ENCODE data around the gene RAET1E. TPM values are rescaled to one million over a fixed set of nuclear protein-coding genes. Genes with fewer than 3 reads are reported as not detected.

Gene RAET1E
- total RNA-seq, 1 experiment from 2014 or later = not detected

DNA sequence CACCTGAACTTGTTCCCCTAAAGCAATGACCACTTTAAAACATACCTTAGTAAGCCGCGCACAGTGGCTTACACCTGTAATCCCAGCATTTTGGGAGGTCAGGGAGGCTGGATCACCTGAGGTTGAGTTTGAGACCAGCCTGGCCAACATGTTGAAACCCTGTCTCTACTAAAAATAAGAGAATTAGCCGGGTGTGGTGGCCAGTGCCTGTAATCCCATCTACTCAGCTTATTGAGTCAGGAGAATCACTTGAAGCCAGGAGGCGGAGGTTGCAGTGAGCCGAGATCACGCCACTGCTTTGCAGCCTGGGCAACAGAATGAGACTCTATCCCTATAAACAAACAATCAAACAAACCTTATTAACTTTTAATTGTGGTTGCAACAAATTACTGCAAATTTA, 1.6 kb upstream of the RAET1E start:
- TF ChIP-seq, protein P1, sequence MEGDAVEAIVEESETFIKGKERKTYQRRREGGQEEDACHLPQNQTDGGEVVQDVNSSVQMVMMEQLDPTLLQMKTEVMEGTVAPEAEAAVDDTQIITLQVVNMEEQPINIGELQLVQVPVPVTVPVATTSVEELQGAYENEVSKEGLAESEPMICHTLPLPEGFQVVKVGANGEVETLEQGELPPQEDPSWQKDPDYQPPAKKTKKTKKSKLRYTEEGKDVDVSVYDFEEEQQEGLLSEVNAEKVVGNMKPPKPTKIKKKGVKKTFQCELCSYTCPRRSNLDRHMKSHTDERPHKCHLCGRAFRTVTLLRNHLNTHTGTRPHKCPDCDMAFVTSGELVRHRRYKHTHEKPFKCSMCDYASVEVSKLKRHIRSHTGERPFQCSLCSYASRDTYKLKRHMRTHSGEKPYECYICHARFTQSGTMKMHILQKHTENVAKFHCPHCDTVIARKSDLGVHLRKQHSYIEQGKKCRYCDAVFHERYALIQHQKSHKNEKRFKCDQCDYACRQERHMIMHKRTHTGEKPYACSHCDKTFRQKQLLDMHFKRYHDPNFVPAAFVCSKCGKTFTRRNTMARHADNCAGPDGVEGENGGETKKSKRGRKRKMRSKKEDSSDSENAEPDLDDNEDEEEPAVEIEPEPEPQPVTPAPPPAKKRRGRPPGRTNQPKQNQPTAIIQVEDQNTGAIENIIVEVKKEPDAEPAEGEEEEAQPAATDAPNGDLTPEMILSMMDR (IDR thresholded peaks at IDR 0.05; ENCODE audit: insufficient read depth in 1 of 2, low read depth in 1 of 2, low read length in 1 of 2, severe bottlenecking in 1 of 2, unreplicated experiment in 1 of 2) = no peak
- H3K9me3 ChIP-seq = no peaks in the 10 kb centered on the region
- POLR2A ChIA-PET = no interaction called here

DNA sequence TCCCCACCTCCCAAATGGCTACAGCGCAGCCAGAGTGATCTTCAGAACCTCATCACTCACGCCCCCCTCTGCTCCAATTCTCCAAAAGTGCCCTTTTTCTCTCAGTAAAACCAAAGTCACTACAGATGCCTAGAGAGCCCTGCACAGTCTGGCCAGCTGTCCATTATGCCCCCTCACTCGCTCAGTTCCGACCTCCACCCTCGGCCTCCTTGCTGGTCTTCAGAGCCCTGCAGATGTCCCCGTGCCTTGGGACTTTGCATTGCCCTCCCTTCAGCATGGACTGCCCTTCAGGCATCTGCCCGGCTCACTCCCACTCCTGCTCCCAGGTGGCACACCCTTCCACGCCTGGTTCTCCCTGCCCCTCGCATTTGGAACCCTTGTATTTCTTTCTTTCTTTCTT, 1.1 kb upstream of the RAET1E start:
- Mint-ChIP-seq H3K36me3 (ENCODE audit: insufficient read depth, unreplicated experiment) (no peaks in the 10 kb centered on the region), H3K27me3 (ENCODE audit: insufficient read depth, unreplicated experiment) (peaks cover 14% of the 10 kb centered on the region), H3K9me3 (ENCODE audit: unreplicated experiment) (no peaks in the 10 kb centered on the region), H3K4me1 (ENCODE audit: low read depth, unreplicated experiment) (no peaks in the 10 kb centered on the region), H3K4me3 (ENCODE audit: unreplicated experiment) (no peak overlapping the region), H3K27ac (ENCODE audit: unreplicated experiment) (no peak overlapping the region)
- H3K4me3 ChIP-seq (ENCODE audit: low read depth, low read length) = no peak overlapping the region
- ChIA-PET CTCF (interaction anchor here (0.6 to 0.8 kb wide), 3 partner anchors 35 to 60 kb away, joined by 3 read pairs; partner anchors contain the start of gene LRP11), POLR2A (no interaction called here)
- no peaks in the 10 kb centered on the region for H3K4me1 ChIP-seq
- DNase-seq = no peak
- TF ChIP-seq, protein P1 (IDR thresholded peaks at IDR 0.05; ENCODE audit: insufficient read depth in 1 of 2, low read depth in 1 of 2, low read length in 1 of 2, severe bottlenecking in 1 of 2, unreplicated experiment in 1 of 2) = no peak
- H3K9me3 ChIP-seq = no peaks in the 10 kb centered on the region
- H3K27me3 ChIP-seq (replicated peaks; ENCODE audit: control insufficient read depth, insufficient read depth, low read length) = no peaks in the 10 kb centered on the region
- intact Hi-C loops (cut with micrococcal nuclease; ENCODE audit: unreplicated experiment) = no loop called here
- BruUV-seq (replicated peaks) = no TSS peak
- no peaks in the 10 kb centered on the region for H3K36me3 ChIP-seq (ENCODE audit: control insufficient read depth, insufficient read depth, low read length)

More for the DNA sequence above, 1.6 kb upstream of the RAET1E start:
- Mint-ChIP-seq H3K4me3 (ENCODE audit: unreplicated experiment) (no peak overlapping the region), H3K27ac (ENCODE audit: unreplicated experiment) (no peak overlapping the region), H3K9me3 (ENCODE audit: unreplicated experiment) (no peaks in the 10 kb centered on the region), H3K36me3 (ENCODE audit: insufficient read depth, unreplicated experiment) (no peaks in the 10 kb centered on the region), H3K27me3 (ENCODE audit: insufficient read depth, unreplicated experiment) (peaks cover 12% of the 10 kb centered on the region), H3K4me1 (ENCODE audit: low read depth, unreplicated experiment) (no peaks in the 10 kb centered on the region)
- no peak for DNase-seq
- H3K36me3 ChIP-seq (ENCODE audit: control insufficient read depth, insufficient read depth, low read length) = no peaks in the 10 kb centered on the region
- intact Hi-C loops (cut with micrococcal nuclease; ENCODE audit: unreplicated experiment) = no loop called here
- no peaks in the 10 kb centered on the region for H3K27me3 ChIP-seq (replicated peaks; ENCODE audit: control insufficient read depth, insufficient read depth, low read length)
- H3K4me1 ChIP-seq = no peaks in the 10 kb centered on the region
- no peak overlapping the region for H3K4me3 ChIP-seq (ENCODE audit: low read depth, low read length)
- CTCF ChIA-PET = interaction anchor here (0.6 kb wide), 1 partner anchor 35 kb away, joined by 3 read pairs; the partner anchor contains the start of gene LRP11
- no TSS peak for BruUV-seq (replicated peaks)

DNA sequence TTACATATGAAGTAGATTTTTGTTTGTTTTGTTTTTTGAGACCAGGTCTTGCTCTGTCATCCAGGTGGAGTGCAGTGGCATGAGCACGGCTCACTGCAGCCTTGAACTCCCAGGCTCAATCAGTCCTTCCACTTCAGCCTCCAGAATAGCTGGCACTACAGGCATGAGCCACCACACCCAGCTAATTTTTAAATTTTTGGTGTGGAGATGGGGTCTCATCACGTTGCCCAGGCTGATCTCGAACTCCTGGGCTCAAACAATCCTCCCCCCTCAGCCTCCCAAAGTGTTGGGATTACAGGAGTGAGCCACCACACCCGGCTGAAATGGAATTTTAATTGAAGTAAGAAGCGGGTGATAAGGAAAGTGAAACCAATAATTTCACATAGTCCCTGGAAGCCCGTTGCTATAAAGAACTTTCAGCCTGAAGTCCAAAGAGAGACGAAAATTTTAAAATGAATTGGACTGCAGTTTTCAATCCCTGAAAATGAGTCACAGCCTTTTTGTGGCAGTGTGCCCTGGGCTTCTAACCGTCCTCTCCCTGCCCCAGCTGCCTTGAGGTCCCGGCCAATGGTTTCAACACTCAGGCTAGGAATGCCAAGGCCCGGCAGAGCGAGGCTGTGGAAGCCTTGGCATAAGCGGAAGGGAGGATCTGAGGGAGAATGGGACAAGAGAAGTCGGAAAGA, 757 bp downstream of the RAET1E start:
- no peak for DNase-seq
- no TSS peak for BruUV-seq (replicated peaks)
- Histone ChIP-seq H3K4me1 (no peaks in the 10 kb centered on the region), H3K27me3 (replicated peaks; ENCODE audit: control insufficient read depth, insufficient read depth, low read length) (no peaks in the 10 kb centered on the region), H3K4me3 (ENCODE audit: low read depth, low read length) (no peak overlapping the region), H3K9me3 (no peaks in the 10 kb centered on the region), H3K36me3 (ENCODE audit: control insufficient read depth, insufficient read depth, low read length) (no peaks in the 10 kb centered on the region)
- Mint-ChIP-seq H3K36me3 (ENCODE audit: insufficient read depth, unreplicated experiment) (no peaks in the 10 kb centered on the region), H3K9me3 (ENCODE audit: unreplicated experiment) (no peaks in the 10 kb centered on the region), H3K27me3 (ENCODE audit: insufficient read depth, unreplicated experiment) (peaks cover 11% of the 10 kb centered on the region), H3K4me1 (ENCODE audit: low read depth, unreplicated experiment) (no peaks in the 10 kb centered on the region), H3K4me3 (ENCODE audit: unreplicated experiment) (no peak overlapping the region), H3K27ac (ENCODE audit: unreplicated experiment) (no peak overlapping the region)
- TF ChIP-seq, protein P1 (IDR thresholded peaks at IDR 0.05; ENCODE audit: insufficient read depth in 1 of 2, low read depth in 1 of 2, low read length in 1 of 2, severe bottlenecking in 1 of 2, unreplicated experiment in 1 of 2) = no peak
- ChIA-PET POLR2A (no interaction called here), CTCF (no interaction called here)
- intact Hi-C loops (cut with micrococcal nuclease; ENCODE audit: unreplicated experiment) = loop anchor here (1.0 kb wide), 1 partner anchor 63 kb away; no protein-coding TSS in a partner anchor

Data from Caco-2 (cell line).